ENCODE measurements around the gene RRM1. TPM values are rescaled to one million over a fixed set of nuclear protein-coding genes. Genes with fewer than 3 reads are reported as not detected.
A peak's percentile ranks its signal among the peaks of the same experiment; 100 is the strongest.
"Not testable (repeated sequence)": the region's sequence is repeated elsewhere in the genome, so short reads cannot be mapped to it uniquely, and the experiment has no call there.

The RRM1 gene
- polyA plus RNA-seq (ENCODE audit: insufficient read length in 4 of 4), result 10 to 100 TPM; 68.5 to 77.6 (median 68.9) TPM

DNA sequence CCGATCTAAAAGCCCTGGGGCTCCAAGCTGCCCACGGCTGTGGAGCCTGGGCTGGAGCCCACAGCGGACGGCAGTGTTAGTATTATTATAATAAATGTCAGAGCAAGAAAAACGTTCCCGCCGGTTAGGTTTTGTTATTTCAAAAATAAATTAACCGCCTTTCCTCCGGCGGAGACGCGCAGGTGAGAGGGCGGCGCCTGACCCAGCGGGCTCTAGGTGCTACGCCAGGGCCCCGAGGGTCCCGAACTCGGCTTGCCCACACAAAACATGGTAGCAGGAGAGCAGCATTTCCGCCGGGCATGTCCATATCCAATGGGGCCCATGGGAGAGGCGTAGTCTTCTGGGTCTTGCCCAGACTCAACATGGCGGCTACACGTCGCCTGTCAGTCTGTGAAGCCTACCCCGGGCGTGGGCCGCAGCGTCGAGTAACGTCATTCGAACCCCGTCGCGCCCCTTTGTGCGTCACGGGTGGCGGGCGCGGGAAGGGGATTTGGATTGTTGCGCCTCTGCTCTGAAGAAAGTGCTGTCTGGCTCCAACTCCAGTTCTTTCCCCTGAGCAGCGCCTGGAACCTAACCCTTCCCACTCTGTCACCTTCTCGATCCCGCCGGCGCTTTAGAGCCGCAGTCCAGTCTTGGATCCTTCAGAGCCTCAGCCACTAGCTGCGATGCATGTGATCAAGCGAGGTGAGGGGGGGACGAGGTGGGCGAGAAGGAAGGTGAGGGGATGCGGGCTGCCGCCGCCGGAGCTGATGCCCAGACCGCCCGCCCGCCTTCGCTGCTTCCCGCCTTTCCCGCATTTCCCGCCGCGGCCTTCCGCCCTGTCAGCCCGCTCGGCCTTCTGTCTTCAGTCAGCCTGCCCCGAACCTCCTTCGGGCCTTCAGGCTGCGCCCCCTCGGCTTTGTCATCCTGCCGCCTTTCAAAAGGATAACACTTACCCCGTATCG, at the start of gene RRM1:
TSS of gene RRM1 (plus strand) at position 452 of the 944 bp plus-strand sequence. CDS start at position 666, 214 bp downstream.
- peak; percentile 86 to 94 (median 90) for DNase-seq (ENCODE audit: low read depth in 4 of 4, low spot score in 2 of 4)

DNA sequence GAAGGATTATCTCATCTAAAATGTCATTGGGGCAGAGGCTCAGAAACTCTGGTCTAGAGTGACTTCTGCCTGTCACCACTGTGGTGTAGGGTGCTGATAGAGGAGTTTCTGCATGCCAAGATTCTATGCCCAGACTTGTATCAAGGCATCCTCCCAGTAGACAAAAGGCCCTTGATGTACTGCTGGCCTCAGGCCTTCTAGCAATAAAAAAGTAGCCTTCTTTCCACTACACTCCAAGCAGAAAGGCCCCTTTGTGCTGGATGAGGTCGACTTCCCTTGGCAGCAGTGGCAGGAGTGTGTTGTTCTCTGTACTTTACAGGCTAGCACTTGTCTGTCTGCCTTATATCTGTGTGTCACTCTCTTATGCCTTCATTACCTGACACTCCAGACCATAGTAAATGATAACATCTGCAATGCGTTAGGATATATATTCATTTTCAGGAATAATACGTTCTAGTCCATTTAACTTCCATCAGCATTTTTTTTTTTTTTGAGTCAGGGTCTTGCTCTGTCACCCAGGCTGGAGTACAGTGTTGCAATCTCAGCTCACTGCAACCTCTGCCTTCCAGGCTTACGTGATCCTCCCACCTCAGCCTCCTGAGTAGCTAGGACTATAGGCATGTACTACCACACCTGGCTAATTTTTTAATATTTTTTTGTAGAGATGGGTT, 49.5 kb upstream of the RRM1 start:
- no peak for DNase-seq (ENCODE audit: low read depth in 4 of 4, low spot score in 2 of 4)

DNA sequence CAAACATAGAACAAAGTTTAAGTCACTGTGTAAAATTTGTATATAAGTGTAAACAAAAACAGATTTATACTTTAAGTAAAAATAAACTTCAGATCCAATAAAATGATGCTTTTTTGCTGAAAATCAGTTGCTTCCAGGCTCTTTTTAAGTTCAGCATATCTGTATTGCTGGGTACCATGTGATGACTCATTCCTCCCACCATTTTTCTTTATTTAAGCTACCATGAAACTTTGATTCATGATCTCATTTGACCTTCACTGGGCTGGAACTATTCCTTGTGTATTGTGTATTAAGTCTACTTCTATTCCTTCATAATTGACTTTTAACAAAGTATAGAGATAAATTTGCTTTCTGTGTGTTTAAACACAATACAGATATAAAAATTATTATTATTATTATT, 46.3 kb upstream of the RRM1 start:
- no peak for DNase-seq (ENCODE audit: low read depth in 4 of 4, low spot score in 2 of 4)

DNA sequence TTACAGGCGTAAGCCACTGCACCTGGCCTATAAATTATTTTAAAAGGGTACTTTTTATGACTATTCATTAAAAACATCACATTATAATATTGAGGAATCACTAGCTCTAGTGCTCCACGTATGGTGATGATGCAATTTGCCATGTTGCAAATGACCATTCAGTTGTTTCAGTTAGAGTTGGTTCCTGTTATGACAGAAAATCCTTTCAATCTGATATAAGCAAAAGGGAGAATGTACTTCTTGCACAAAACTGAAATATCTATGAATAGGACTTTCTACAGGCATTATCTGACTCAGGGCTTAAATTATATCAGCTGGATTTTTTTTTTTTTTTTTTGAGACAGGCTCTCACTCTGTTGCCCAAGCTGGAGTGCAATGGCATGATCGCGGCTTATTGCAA, 45.6 kb upstream of the RRM1 start:
- no peak for DNase-seq (ENCODE audit: low read depth in 4 of 4, low spot score in 2 of 4)

- no peak for DNase-seq (ENCODE audit: low read depth in 4 of 4, low spot score in 2 of 4)
Observed at GRCh38 chr11:4050138-4050537, 44.5 kb upstream of the RRM1 start.

DNA sequence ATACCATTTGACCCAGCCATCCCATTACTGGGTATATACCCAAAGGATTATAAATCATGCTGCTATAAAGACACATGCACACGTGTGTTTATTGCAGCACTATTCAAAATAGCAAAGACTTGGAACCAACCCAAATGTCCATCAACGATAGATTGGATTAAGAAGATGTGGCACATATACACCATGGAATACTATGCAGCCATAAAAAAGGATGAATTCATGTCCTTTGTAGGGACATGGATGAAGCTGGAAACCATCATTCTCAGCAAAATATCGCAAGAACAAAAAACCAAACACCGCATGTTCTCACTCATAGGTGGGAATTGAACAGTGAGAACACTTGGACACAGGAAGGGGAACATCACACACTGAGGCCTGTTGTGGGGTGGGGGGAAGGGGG, 41.4 kb upstream of the RRM1 start:
- DNase-seq (ENCODE audit: low read depth in 4 of 4, low spot score in 2 of 4), result not testable (repeated sequence)

DNA sequence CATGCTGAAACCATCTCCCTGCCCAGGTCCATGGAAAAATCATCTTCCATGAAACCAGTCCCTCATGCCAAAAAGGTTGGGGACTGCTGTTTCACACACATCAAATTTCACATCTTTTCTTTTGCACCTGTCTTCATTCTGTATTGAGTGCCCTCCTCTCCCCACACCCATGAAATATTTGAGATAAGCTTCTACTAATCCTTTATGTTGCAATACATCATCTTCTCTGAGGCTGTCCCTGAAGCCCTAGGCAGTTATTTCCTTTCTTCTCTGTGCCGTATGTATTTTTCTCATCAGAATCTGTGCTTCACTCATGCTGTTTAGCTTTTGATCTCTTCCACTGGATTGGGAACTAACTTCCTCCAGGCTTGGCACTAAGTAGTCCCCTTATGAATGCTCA, 40.0 kb upstream of the RRM1 start:
- DNase-seq (ENCODE audit: low read depth in 4 of 4, low spot score in 2 of 4), result no peak

DNA sequence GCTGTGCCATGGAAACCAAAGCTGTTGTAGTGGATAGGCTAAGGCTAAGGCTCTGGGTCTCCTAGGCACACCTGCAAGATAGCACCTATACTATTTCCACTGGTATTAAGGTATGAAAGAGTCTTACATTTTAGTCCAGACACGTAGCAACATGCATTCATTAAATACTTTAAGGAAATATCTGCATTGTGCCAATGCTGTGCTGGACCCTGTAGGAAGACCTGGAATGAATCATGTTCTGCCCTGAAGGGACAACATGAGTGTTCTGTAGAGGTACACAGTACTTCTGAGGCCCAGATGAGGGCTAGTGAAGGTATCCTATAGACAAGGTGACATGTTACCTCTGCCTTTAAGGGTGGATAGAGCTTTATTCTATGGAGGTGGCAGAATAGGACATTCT, 35.2 kb upstream of the RRM1 start:
- DNase-seq (ENCODE audit: low read depth in 4 of 4, low spot score in 2 of 4), result no peak

- DNase-seq (ENCODE audit: low read depth in 4 of 4, low spot score in 2 of 4), result no peak
Observed at GRCh38 chr11:4060182-4060923, 34.2 kb upstream of the RRM1 start.

- no peak for DNase-seq (ENCODE audit: low read depth in 4 of 4, low spot score in 2 of 4)
Observed at GRCh38 chr11:4061700-4062099, 32.9 kb upstream of the RRM1 start.

GRCh38 chr11:4063348-4063747, 31.3 kb upstream of the RRM1 start:
- no peak for DNase-seq (ENCODE audit: low read depth in 4 of 4, low spot score in 2 of 4)

- DNase-seq (ENCODE audit: low read depth in 4 of 4, low spot score in 2 of 4), result no peak
Observed at GRCh38 chr11:4064278-4064955, 30.2 kb upstream of the RRM1 start.

DNA sequence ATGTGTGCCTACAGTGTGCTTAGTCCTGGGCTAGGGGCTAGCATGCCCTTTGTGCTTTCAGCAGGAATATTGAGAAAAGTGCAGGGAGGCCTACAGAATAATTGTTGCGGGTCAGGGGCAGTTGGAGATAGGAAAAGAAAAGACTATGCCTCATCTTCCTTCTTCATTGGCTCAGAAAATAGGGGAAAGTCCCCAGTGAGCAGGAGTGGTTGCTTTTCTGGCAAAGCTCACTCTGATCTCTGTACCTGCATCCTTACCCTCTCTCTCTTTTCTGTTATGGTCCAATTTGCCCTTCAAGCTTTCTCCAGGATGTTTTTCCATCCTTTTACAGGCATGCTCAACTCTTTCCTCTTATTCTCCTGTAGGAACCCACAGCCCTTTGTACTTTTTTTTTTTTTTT, 29.5 kb upstream of the RRM1 start:
- DNase-seq (ENCODE audit: low read depth in 4 of 4, low spot score in 2 of 4), result no peak

DNA sequence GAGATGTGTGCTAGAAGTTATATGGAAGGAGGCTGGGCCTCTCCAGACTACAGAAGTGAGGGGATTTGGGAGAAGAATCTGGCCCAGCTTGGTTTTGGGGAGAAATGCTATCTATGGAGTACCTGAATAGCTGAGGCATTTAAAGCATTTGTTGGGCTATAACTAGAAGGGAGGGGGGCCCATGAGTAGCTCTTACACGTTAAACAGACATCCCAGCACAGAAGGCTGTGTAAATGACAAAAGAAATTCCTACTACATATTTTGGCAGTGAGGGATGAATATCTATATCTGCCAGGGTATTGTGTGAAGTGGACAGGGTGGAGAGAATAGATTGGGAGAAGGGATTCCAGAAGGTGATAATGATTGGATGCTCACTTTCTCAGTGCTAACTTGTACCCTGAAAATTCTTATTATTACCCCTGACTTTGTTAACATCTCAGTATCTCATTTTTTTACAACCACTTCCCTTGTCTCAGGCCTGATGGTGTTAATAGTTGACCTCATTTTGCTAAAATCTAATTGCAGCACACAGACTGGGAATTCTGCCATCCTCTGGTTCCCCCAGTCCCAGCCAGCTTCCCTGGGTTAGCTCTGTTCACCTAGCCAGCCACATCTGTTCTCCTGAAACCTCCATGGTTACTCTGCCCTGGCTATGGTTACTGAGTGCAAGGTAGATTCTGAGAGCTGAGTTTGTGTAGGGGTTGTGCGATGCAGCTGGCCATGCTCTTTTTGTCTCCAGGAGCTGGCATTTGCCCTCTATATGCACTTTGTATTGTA, 28.8 kb upstream of the RRM1 start:
- no peak for DNase-seq (ENCODE audit: low read depth in 4 of 4, low spot score in 2 of 4)

GRCh38 chr11:4066910-4067309, 27.7 kb upstream of the RRM1 start:
- DNase-seq (ENCODE audit: low read depth in 4 of 4, low spot score in 2 of 4), result no peak

DNA sequence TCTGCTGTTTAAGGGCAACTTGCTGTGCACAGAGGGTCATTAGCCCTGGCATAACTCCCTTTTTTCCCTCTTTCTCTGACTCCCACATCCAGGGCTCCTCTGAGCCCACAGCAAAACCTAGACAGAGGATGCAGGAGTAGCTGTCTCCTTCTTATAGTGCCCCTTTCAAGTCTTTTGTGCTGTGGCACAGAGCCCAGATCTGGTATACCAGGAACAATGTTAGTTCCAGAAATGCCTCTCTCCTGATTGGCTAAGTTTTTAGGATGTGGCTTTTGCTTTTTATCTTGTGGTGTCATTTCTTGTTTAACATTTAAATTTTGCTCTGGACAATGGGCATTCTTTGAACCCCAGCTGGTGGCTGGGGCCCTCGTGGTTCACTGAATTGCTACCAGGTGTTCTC, 25.6 kb upstream of the RRM1 start:
- no peak for DNase-seq (ENCODE audit: low read depth in 4 of 4, low spot score in 2 of 4)

DNA sequence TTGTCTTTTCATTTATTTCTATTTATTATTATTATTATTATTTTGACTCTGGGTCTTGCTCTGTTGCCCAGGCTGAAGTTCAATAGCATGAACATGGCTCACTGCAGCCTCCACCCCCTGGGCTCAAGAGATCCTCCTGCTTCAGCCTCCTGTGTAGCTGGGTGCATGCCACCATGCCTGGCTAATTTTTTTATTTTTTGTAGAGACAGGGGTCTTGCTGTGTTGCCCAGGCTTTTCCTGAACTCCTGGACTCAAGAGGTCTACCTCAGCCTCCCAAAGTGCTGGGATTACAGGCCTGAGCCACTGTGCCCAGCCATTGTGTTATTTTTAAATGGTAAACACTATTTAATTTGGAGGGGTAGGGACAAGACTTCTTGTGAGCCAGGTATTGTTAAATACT, 23.3 kb upstream of the RRM1 start:
- no peak for DNase-seq (ENCODE audit: low read depth in 4 of 4, low spot score in 2 of 4)

DNA sequence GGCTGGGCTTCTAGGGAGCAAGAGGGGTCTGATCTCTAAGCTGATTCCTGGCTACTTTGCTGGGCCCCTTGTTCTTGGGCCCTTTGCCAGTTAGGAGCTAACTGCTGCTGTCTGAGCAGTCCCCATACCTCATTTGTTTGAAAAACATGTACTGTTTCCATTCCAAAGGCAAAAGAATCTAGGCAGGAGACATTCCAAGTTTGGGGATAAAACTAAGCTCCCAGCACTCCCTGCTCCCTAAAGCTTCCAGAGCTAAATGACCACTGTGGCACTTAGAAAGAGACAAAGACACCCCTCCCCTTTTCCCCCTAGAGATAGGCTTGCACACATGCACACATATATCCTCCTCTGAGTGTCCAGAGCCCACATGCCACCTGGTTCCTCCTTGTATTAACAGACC, 22.7 kb upstream of the RRM1 start:
- no peak for DNase-seq (ENCODE audit: low read depth in 4 of 4, low spot score in 2 of 4)

- peak in 3 of 4 donors; percentile 65 to 77 (median 69) for DNase-seq (ENCODE audit: low read depth in 4 of 4, low spot score in 2 of 4)
Observed at GRCh38 chr11:4072668-4073285, 21.8 kb upstream of the RRM1 start.

Measured in left renal cortex interstitium (tissue), 4 donors.